Measurements from ENCODE around the gene SCN2A.
A peak's percentile ranks its signal among the peaks of the same experiment; 100 is the strongest.

Gene SCN2A

DNA sequence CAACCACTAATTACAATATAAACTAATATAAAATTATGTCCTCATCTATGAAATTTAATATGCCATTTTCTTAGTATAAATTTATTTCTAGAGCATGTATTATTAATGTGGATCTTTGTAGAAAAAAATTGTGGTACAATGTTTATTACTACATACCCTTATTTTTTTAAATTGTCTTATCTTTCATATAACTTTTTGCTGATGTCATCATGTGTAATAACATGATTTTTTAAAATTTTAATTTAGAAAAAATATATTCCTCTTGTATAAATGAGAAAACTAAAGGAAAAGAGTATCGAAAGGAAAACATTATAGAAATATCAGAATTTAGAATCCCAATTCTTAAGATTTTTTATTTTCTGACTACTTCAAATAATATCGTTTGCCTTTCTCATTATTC, 49.9 kb downstream of the SCN2A start:
- TF ChIP-seq, protein P1, sequence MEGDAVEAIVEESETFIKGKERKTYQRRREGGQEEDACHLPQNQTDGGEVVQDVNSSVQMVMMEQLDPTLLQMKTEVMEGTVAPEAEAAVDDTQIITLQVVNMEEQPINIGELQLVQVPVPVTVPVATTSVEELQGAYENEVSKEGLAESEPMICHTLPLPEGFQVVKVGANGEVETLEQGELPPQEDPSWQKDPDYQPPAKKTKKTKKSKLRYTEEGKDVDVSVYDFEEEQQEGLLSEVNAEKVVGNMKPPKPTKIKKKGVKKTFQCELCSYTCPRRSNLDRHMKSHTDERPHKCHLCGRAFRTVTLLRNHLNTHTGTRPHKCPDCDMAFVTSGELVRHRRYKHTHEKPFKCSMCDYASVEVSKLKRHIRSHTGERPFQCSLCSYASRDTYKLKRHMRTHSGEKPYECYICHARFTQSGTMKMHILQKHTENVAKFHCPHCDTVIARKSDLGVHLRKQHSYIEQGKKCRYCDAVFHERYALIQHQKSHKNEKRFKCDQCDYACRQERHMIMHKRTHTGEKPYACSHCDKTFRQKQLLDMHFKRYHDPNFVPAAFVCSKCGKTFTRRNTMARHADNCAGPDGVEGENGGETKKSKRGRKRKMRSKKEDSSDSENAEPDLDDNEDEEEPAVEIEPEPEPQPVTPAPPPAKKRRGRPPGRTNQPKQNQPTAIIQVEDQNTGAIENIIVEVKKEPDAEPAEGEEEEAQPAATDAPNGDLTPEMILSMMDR (IDR thresholded peaks at IDR 0.05; ENCODE audit: low read length, missing control alignments): no peak
- no peak overlapping the region for H3K4me3 ChIP-seq (replicated peaks; ENCODE audit: low read depth, low read length)
- no peak for DNase-seq (ENCODE audit: low read depth)

DNA sequence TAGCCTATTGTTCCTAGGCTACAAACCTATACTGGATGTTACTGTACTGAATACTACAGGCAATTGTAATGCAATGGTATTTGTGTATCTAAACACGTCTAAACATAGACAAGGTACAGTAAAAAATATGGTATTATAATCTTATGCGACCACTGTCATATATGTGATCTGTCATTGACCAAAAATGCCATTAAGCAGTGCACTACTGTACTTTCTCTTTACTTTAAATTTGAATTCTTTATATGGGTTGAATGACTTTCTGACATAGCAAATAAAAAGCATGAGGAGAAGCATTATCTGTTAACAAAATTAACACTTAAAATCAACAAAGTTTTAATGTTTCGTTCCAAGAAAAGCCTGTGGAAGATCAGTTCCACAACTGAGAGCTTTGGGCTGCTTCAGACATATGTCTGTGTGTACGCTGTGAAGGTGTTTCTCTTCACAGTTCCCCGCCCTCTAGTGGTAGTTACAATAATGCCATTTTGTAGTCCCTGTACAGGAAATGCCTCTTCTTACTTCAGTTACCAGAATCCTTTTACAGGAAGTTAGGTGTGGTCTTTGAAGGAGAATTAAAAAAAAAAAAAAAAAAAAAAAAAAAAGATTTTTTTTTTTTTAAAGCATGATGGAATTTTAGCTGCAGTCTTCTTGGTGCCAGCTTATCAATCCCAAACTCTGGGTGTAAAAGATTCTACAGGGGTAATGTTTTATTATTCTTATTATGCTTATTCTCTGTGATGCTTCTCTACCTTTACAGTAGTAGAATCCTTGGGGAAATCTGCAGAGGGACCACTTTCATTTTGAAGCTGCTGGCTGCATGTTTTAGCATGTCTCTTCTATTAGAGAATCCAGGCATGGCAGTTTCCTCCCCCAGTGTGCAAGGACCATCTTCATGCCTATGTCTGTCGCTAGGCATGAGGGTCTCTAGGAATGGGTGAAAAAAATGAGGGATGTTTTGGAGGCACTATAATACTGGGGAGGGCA, 54.5 kb downstream of the SCN2A start:
- peak overlapping the region; percentile 35 for H3K4me3 ChIP-seq (replicated peaks; ENCODE audit: low read depth, low read length)
- peak; percentile 92 for DNase-seq (ENCODE audit: low read depth)
- TF ChIP-seq, protein P1 (IDR thresholded peaks at IDR 0.05; ENCODE audit: low read length, missing control alignments): peak; percentile 81

DNA sequence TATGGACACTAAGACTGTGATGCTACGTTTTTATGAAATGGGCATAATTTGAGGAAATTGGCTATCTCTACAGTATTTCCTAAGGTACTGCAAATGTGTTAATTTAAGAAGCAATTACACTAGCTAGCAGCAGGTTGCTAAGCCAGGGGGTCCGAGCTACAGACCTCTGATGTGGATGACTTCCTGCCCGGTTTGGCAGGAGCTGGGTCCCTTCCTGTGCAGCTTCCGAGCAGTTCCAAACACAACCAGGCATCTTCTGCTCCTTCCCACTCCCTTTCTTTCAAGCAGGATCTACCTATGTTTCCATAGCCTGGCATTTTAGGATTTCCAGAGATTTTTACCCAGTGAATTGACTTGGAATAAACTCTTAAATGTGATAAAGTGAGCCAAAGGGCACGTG, 55.7 kb downstream of the SCN2A start:
- DNase-seq (ENCODE audit: low read depth): no peak
- TF ChIP-seq, protein P1 (IDR thresholded peaks at IDR 0.05; ENCODE audit: low read length, missing control alignments): no peak
- no peak overlapping the region for H3K4me3 ChIP-seq (replicated peaks; ENCODE audit: low read depth, low read length)

DNA sequence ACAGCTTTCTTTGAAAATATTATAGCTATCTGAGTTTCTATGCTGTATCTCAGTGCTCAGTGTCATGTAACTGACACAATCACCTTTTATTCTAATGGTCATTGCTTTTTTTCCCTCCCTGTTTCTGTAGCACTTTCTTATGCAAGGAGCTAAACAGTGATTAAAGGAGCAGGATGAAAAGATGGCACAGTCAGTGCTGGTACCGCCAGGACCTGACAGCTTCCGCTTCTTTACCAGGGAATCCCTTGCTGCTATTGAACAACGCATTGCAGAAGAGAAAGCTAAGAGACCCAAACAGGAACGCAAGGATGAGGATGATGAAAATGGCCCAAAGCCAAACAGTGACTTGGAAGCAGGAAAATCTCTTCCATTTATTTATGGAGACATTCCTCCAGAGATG, 56.4 kb downstream of the SCN2A start:
- H3K4me3 ChIP-seq (replicated peaks; ENCODE audit: low read depth, low read length): no peak overlapping the region
- TF ChIP-seq, protein P1 (IDR thresholded peaks at IDR 0.05; ENCODE audit: low read length, missing control alignments): no peak
- no peak for DNase-seq (ENCODE audit: low read depth)

DNA sequence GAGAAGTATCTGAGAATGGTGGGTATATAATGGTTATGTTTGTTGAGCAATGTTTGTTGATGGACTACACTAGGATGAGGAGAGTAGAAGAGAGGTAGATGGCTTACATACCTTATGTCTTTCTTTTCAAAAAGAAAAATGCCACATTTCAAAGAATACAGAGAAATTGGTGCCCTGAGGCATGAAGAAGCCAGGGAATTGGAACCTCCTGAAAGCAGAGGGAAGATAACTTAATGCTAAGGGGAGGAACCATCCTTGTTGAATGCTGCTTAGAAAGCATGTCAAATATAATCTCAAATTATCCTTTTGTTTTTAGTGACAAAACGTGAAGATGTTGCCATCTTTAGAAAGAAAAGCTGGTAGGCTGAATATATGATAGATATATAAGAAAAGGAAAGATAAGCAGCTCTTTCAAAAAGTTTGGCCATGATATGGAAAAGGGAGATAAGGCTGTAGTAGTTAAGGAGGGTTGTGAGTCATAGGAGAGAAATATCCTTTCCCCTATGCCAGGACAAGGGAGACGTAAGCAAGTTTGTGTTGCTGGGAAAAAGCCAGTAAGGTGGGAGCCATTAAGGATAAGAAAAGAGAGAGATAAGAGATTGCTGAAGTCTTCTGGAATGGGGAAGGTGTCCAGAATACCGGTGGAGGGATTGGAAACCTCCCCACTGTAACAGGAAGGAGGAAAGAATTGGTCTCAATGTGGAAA, 66.3 kb downstream of the SCN2A start:
- peak; percentile 29 for DNase-seq (ENCODE audit: low read depth)
- TF ChIP-seq, protein P1 (IDR thresholded peaks at IDR 0.05; ENCODE audit: low read length, missing control alignments): no peak
- H3K4me3 ChIP-seq (replicated peaks; ENCODE audit: low read depth, low read length): no peak overlapping the region

DNA sequence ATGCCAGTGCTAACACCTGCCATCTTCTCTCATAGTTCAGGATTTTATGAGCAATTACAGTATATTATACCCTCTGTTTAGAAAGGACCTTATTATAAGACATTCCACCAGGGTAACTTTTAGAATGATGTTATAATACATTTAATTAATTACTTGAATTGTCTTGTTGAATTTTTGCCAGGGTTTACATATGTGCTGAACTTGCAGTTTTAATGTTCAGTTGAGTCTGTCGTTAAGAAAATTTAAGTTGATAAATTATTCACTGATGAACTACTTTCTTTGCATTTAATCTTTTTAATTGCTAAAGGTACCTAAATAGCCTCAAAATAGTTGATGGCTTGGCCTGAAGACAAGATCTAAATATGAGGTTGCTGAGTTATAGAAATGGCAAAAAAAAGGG, 68.1 kb downstream of the SCN2A start:
- H3K4me3 ChIP-seq (replicated peaks; ENCODE audit: low read depth, low read length): no peak overlapping the region
- DNase-seq (ENCODE audit: low read depth): no peak
- TF ChIP-seq, protein P1 (IDR thresholded peaks at IDR 0.05; ENCODE audit: low read length, missing control alignments): no peak

Measured in fibroblast of pulmonary artery (primary cell).